ENCODE measurements around the gene WBP11. TPM values are rescaled to one million over a fixed set of nuclear protein-coding genes. Genes with fewer than 3 reads are reported as not detected.

The WBP11 gene
- total RNA-seq, 3 donors from 2014 or later, result 38.4 to 53.7 (median 48.3) TPM

DNA sequence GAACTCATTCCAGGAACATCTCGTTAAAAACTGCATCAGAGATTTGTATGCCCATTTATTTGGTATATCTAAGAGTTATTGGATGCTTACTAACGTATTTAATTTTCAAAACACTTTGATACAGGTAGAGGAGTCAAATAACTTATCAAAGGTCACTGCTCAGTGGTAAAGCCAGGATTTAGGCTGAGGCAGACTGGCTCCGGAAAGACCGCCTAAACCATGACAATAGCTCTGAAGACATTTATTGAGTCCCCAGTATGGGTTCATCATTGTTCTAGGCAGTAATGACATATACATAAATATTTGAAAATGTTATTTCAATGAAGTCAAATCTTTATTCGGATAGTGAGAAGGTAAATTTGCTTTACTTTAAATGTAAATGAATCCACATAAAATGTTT lies 30.3 kb downstream of the WBP11 start:
- no peak for ATAC-seq
- H3K4me3 ChIP-seq, result no peak overlapping the region
- peaks cover 19% of the 10 kb centered on the region for H3K4me1 ChIP-seq (ENCODE audit: low read depth)
- no peak for DNase-seq
- intact Hi-C loops (cut with DNase I, micrococcal nuclease), result no loop called here
- TF ChIP-seq, protein P1, sequence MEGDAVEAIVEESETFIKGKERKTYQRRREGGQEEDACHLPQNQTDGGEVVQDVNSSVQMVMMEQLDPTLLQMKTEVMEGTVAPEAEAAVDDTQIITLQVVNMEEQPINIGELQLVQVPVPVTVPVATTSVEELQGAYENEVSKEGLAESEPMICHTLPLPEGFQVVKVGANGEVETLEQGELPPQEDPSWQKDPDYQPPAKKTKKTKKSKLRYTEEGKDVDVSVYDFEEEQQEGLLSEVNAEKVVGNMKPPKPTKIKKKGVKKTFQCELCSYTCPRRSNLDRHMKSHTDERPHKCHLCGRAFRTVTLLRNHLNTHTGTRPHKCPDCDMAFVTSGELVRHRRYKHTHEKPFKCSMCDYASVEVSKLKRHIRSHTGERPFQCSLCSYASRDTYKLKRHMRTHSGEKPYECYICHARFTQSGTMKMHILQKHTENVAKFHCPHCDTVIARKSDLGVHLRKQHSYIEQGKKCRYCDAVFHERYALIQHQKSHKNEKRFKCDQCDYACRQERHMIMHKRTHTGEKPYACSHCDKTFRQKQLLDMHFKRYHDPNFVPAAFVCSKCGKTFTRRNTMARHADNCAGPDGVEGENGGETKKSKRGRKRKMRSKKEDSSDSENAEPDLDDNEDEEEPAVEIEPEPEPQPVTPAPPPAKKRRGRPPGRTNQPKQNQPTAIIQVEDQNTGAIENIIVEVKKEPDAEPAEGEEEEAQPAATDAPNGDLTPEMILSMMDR (IDR thresholded peaks at IDR 0.05), result no peak
- peaks cover 2% of the 10 kb centered on the region for H3K9me3 ChIP-seq
- H3K36me3 ChIP-seq (ENCODE audit: low read depth), result no peaks in the 10 kb centered on the region

DNA sequence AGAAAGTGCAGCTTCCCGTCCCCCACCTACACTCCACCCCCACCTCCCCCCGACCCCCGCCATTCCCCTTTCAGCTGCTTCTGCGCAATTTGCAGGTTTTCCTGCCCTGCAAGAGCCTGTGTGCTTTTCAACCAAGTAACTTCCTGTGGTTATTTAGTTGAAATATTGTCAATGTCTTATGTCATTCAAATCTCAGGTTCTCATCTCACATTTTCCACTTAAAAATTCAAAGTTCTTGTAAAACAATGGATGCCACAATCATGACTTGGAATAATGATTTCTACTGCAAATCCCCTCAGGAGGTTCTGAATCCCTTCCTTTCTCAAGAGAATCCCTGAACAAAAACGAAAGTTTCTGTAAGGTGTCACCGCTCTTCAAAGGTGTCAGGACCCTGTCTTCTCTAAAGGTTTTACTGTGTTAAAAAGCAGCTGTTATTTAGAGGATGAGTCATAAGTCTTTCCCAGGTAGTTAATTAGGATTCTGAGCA lies 31.6 kb downstream of the WBP11 start:
- no peak overlapping the region for H3K4me3 ChIP-seq
- DNase-seq, result no peak
- H3K9me3 ChIP-seq, result peaks cover 2% of the 10 kb centered on the region
- H3K4me1 ChIP-seq (ENCODE audit: low read depth), result peaks cover 10% of the 10 kb centered on the region
- TF ChIP-seq, protein P1 (IDR thresholded peaks at IDR 0.05), result no peak
- intact Hi-C loops (cut with DNase I, micrococcal nuclease), result no loop called here
- ATAC-seq, result no peak
- H3K36me3 ChIP-seq (ENCODE audit: low read depth), result no peaks in the 10 kb centered on the region

DNA sequence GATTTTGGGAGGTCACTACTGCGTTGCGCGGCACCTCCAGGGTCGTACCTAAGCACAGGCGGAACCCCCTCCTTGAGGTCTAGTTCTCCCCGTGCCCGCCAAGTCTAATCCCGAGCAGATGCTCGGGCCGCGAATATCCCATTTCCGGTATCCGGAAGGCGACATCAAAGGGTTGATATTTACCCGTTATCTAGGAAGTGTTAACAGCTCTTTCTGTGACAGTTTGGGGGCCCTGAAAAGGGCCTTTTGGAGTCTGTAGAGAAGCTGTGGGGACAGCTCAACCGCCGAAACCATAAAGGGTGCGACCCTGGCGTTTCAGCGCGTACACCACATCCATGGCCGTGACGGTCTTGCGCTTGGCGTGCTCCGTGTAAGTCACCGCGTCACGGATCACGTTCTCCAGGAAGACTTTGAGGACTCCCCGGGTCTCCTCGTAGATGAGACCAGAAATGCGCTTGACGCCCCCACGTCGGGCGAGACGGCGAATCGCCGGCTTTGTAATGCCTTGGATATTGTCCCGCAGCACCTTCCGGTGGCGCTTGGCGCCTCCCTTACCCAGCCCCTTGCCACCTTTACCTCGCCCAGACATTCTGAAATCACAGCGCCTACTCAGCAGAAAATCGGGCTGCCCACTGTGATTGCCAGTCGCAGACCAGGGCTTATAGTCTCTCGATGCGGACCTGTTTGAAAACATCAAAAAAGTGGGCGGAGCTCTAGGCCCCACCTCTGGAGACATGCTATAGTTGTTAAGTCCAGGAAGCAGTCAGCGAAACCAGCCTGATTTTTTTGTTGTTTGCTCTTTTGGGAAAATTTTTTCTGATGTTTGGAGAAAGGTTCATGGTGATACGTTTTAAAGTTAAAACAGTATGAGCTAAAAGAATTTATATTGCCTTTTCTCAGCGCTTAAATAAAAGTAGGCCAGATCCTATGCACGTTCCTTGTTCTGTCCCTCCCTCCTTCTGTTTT lies 32.5 kb downstream of the WBP11 start:
- Histone ChIP-seq H3K4me3 (peak overlapping the region; percentile 56), H3K9me3 (peaks cover 2% of the 10 kb centered on the region), H3K4me1 (ENCODE audit: low read depth) (peaks cover 3% of the 10 kb centered on the region), H3K36me3 (ENCODE audit: low read depth) (no peaks in the 10 kb centered on the region)
- TF ChIP-seq, protein P1 (IDR thresholded peaks at IDR 0.05), result no peak
- DNase-seq, result peak; percentile 92 to 99 (median 95)
- peak; percentile 68 for ATAC-seq
- intact Hi-C loops (cut with DNase I, micrococcal nuclease), result no loop called here

DNA sequence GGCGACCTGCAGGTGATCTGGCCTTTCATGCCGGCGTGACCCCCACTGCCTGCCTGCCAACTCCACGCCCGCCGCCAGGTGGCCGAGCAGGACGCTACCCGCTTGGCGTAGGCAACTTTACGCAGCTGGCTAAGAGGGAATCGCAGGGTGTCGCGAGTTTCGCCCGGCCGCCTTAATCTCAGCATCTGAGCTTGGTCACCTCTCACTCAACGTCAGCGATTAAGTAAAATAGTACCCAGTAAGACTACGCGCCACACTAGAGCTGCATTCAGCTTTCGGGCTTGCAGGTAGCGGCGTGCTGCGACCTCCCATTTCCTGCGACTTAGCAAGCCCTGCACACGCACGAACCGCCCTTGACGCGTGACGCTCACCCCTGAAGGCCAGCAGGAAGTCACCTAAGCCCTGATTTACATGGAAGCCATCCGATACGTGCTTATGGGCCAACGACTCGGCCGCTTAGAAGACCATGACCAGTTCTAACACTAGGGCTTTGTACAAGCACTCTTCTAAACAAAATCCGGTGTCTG lies 33.2 kb downstream of the WBP11 start:
- intact Hi-C loops (cut with DNase I, micrococcal nuclease), result no loop called here
- peak; percentile 90 to 93 (median 92) for DNase-seq

DNA sequence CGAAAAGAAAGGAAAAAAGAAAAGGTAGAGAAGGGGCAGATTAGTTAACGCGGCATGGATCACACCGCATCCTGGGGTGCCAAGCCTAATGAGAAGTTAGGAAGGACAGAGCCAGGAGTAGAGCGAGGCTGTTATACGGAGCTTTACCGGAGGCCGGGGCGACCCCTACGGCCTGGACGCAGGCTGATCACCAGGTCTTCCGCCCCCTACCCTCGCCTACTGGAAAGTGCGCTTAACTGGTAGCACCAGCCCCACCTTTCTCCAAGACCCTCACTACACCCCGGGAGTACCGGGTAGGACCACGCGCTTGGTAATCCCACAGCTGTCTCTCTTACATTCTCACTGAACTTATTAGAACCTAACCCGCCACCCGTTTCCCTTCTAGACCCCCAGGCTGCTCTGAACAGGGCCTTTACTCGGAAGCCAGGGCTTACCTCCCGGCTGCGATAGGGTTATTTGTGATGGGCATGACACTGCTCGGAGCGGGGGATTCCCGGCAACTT lies 33.8 kb downstream of the WBP11 start:
- DNase-seq (peak; percentile 58 to 73 (median 64)), ATAC-seq (peak; percentile 5)
- intact Hi-C loops (cut with DNase I, micrococcal nuclease), result no loop called here
- TF ChIP-seq, protein P1 (IDR thresholded peaks at IDR 0.05), result no peak
- no peaks in the 10 kb centered on the region for H3K4me1 ChIP-seq (ENCODE audit: low read depth)
- no peaks in the 10 kb centered on the region for H3K36me3 ChIP-seq (ENCODE audit: low read depth)
- peaks cover 2% of the 10 kb centered on the region for H3K9me3 ChIP-seq
- H3K4me3 ChIP-seq, result peak overlapping the region; percentile 56

More for the DNA sequence above, 33.2 kb downstream of the WBP11 start:
- H3K4me1 ChIP-seq (ENCODE audit: low read depth), result no peaks in the 10 kb centered on the region
- H3K4me3 ChIP-seq, result peak overlapping the region; percentile 56
- H3K9me3 ChIP-seq, result peaks cover 2% of the 10 kb centered on the region
- peak; percentile 69 for ATAC-seq
- no peaks in the 10 kb centered on the region for H3K36me3 ChIP-seq (ENCODE audit: low read depth)
- TF ChIP-seq, protein P1 (IDR thresholded peaks at IDR 0.05), result peak; percentile 83
